NCI-H526 (cell line): ENCODE measurements around the gene PRICKLE4.

Experiments
- DNase-seq, 2 experiments: peaks; one replicate each; lab custom pipeline; 2025; lab: John Stamatoyannopoulos, UW

Gene PRICKLE4, protein sequence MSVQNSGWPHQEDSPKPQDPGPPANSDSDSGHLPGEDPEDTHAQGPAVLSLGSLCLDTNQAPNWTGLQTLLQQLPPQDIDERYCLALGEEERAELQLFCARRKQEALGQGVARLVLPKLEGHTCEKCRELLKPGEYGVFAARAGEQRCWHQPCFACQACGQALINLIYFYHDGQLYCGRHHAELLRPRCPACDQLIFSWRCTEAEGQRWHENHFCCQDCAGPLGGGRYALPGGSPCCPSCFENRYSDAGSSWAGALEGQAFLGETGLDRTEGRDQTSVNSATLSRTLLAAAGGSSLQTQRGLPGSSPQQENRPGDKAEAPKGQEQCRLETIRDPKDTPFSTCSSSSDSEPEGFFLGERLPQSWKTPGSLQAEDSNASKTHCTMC

DNA sequence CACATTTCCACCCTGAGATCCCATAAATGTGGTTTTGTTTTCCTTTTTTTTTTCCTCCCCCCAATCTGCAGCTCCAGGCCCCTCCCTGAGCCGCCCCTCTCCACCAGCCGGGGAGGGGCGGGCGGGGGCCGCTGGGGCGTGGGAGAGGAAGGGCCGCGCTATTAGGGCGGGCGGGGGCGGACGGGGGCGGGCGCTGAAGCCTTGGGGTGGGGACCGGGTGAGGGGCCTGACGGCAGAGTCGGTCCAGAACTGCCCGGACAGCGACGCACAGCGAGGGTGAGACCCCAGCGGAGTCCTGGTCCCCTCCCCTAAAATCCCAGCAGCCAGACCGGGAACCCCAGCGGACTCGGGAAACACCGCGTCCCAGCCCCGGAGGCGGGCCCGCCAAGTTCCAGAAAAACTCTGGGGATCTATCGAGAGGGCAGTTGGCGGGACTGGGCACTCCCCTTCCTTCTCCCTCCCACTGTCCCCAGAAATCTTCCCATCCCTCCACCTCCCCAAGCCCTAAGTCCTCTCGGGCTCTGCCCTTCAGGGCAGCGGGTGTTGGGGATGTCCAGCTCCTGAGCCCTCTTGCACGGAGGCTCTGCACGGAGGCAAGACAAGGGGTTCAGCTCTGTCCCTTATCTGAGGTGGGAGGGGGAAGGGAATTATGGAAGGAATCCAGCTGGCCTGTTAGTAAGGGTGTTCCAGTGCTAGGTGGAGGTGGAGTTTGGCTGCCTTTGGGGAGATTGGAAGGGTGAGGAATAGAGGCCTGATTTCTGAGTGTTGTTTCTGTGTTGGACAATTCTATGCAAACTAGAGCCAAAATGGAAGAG lies at the start of gene PRICKLE4:
Gene PRICKLE4 (plus strand): TSS at position 232 of the 815 bp plus-strand sequence. CDS start 2,692 bp downstream, outside the sequence.
- peak in 1 of 2 experiments; percentile 25 for DNase-seq

DNA sequence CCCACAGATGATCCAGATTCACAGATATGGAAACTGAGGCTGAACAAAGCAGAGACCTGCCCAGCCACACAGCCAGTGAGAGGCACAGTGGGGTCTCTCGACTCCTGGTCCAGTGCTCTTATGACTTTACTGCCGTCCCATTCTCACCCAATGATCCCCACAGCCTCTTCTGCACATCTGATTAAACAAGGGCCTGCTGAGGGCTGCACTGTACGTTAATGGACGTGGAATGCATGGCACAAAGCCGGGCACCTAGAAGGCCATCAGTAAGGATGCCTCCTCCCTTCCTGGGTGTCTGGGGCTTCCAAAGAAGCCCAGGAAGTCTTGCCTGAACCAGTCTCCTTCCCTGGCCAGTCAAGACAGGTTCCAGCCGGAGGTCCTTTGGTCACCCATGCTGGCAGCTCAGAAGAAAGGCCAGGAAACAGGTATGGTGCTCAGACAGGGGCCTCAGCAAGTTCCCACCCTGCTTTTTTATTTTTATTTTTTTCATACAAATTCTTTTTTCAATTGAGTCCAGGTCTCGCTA lies 49.0 kb upstream of the PRICKLE4 start:
- DNase-seq, result no peak

DNA sequence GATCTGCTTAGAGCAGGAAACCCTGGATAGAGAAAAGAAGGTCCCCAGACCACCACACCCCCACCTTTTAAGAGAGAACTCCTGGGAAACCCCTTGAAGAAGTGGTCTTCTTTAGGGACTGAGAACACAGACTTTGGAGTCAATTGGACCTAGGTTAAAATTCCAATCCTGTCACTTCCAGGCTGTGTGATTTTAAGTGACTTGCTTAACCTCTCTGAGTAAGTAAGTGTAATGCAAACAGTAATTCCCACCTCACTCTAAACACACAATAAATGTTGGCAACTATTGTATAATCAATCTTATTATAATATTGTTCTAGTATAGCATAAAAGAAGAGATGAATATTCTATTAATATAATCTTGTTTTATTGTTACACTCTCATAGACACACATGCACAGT lies 48.4 kb upstream of the PRICKLE4 start:
- no peak for DNase-seq

DNA sequence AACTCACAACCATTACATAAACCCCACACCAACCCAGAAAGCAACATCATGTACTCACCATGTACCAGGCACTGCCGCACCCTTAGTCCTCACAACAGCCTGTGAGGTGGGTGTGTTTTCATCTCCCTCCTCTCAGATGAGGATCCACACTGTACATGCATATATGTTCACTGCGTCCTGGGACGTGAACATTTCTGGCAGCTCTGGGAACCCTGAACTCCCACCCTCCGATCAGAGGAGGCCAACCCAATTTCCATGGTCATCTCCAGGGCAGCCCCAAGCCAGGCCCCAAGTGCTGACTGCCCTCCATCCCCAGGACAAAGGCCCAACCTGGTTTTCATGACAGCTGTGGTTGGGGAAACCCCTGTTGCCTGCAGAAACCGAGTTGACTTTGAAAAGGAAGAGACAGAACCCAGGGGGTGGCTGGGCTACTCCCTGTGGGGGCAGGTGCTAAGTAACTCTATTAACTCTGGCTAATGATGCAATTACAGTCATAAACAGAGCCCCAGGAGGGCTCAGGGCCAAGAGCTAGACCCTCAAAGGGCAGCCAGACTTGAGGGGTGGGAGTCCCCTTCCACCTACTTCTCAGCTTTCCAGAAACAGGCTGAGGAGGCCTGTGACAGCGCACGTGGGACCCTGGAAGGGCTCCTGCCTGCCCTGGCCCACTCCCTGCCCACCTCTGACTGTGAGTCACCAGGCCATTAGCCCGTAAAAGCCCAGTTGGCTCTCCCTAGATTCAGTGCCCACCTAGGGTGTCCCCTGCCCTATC lies 47.8 kb upstream of the PRICKLE4 start:
- no peak for DNase-seq

DNA sequence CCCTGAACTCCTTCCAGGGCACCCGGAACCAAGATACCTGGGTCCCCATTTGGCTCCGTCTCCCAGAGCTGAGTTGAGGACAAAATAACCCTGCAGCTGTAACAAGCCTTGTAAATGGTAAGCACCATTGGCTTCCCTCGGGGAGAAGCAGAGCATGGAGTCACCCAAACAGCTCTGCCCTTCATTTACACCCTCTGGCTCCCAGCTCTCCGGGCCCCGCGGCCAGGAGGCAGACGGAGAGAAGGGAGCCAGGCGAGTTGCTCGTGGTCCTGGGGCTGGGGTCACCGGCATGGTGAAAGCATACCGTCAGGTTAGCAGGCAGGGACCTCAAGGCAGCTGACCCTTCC lies 47.2 kb upstream of the PRICKLE4 start:
- DNase-seq, result no peak

DNA sequence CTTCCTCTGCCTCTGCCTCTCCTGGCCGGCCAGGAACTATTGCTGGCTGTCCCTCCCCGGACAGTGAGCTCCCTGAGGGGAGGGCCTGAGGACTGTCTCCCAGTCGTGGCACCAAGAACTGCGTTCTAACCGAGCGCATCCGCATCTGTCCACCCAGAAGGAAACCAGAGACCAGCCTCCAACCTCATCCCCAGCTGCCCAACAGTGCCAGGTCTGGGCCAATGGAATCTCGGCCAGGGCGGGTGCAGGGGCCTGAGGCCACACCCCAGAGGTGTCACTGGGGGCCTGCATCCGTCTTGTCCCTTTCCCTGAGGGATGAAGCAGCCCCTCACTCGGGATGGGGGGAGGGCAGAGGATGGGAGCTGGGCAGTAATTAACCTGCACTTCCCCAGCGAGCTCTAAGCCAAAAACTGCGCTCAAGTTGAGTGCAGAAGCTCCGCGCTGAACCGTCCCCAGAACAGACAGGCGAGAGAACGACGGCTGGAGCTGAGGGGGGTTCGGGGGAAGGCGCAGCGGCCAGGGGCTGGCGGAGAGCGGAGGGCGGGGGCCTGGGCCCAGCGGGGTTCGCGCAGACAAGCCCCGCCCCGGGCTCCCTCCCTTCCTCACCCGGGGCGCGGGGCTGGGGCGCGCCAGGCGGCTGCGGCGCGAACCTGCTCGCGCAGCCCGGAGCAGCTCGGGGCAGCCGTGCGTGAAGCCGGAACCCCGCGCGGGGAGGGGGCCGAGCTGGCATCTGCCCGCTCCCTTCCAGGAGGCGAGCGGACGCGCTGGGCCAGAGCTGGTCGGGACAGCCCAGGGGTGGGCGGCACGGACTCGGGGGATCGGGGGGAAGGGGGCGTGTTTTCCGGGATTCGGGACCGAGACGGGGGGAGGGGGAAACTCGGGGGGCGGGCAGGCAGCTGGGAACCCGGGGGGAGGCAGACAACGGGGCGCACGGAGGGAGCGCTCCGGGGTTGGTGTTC lies 46.6 kb upstream of the PRICKLE4 start:
- peak; percentile 34 to 87 for DNase-seq

DNA sequence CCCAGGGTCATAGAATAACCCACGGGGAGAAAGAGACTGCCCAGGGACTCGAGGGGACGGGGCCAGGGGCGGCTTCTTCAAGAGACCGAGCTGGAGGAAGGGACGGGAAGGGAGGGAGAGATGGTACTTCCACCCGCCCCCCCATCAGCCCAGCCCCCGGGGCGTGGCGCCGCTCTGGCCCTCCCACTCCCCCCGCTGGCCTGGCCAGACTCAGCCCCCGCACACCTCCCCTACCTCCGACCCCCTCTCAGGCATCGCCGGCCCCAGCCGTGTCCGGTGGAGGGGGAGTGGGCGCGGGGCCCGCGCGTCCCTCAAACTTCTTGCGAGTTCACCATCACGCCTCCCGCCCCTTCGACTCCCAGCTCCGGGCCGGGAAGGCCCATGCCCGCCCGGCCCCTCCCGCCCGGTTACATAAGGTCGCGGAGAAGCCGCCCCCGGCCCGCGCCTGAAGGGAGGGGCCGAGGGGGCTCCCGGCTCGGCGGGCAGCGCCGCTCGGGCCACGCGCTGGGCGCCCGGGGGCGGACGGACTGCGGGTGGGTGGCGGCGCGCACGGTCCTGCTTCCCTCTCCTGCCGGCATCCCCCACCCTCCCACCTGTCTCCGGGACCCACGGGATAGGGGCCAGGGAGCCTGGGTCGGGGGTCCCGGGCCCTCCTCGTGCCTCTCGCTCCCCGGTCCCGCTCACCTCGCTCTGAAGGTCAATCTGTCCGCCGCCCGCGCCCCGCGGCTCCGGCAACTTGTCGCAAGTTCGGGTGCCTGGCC lies 45.7 kb upstream of the PRICKLE4 start:
- peak; percentile 9 to 64 for DNase-seq

DNA sequence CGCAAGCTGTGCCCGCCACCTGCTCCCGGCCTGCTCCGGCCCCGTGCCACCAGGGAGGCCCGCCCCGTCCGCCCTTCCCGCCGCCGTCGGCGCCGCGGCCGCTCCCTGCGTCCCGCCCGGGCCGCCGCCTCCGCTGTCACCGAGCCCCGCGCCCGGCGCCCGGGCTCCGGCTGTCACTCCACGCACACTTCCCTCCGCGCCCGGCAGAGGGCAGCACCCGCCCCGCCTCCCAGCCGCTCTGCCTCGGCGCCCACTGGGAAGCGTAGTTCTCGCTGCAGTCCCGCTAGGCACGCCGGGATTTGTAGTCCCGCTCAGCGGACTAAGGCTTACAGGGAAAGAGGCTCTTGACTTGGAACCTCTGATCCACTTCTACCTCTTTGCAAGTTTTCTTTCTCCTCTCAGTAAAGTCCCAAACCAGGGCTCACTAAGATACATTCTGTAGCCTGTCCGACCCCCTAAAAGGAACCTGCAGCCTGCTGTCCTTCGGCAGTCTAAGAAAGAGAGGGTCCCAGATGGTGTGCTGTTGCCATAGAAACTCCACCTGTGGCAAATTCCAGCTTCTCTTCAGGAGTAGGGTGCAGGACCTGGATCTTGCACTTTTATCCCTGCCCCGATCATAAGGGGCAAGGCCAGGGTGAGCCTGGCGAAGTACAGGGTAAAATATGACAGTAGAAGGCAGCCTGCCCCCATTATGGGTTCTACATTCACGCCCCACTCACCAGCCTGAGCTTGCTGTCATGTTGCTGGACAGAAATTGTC lies 45.0 kb upstream of the PRICKLE4 start, which contains the start of gene TFEB:
Gene TFEB (minus strand): TSS at position 182 of the 759 bp plus-strand sequence. CDS start 44,395 bp downstream, outside the sequence.
- peak; percentile 76 to 94 for DNase-seq

DNA sequence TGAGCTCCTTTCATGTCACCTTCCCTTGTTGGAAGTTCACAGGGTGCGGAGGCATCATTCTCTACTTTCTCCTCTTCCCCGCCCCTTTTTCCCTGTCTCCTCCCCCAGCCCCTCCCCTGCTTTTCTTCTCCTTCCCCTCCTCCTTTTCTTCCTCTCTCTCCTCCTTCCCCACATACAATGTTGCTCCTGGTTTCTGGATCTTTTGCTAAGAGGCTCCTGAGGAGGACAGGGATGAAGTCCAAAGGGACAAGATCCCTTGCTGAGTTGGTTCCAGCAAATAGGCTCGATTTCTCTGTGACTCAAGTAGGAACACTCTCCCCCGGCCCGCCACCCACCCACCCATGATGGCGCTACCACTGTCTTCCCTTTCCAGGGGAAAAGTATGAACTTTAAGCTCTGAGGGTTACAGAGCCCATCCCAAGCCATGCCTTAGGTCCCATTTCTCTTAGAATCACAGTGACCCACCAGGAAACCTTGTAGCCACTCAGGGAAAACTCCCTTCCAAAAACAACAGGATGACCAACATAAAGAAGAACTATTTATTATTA lies 44.3 kb upstream of the PRICKLE4 start:
- DNase-seq, result no peak

DNA sequence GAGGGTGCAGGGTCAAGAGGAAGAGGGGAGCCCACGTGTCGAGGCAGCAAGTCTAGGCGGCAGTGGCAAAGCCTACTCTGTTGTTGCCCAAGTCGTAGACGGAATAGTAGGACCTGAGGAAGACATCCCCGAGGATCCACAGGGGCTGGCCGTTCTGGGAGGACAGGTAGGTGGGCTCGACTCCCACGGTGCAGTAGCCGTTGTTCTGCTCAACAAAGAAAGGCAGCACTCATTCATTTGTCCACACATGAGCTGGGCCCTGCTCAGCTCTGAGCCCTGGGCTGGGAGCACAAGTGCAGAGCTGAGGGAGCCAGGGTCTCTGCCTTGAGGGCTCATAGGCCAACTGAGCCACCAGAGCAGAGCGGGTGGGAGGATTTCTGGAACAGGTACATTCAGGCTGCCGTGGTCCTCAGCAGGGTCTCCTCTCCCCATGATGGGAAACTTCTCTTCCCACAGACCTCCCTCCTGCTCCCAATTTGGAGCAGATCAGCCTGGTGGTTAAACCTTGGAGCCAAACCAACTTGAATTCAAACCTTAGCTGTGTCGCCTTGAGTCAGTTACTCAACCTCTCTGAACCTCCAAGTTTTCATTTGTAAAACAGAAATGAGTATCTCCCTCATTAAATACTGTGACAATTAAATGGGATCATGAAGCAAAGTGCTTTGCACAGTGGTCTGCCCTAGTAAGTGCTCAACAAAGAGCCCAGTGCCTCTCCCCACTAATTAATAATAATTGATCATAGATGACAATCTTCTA lies 43.6 kb upstream of the PRICKLE4 start:
- DNase-seq, result no peak

DNA sequence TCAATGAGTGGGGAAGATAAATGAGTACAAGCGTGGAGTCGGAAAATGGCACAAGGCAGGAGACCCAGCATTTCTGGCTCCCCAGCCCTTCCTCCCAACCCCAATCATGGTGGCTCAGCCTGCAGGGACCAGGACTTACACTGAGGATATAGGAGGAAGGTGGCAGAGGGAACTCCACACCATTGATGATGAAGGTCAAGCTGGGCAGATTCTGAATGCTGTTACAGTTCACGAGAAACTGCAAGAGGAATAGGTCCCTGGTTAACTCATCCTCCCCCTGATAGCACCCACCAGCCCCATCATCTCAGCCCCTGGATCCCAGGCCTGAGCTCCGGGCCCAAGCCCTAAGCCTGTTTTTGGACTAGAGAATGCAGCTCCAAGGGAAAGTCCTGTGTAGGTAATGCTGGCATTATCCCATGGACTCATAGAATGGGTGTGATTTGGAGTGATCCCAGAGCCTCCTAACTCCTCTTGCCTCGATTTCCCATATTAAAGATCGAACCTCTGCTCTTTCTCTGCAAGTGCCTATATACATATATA lies 42.9 kb upstream of the PRICKLE4 start:
- no peak for DNase-seq

DNA sequence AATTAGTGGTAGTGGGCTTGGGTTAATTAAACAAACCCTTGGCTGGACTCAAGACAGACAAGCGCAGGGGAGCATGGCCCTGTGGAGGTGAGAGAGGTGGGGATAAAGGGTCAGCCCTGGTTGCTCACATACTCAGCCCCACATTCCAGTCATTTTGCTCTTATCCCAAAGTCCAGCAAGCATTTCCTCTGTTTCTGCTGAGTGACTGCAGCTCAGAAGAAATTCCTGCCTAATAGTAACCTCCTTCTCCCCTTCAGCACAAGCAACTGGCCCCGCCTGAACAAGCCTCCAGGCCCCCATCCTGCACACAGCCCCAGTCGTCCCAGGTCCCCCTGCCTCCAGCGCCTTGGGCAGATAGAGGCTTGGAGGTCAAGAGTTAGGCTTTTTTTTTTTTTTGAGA lies 41.5 kb upstream of the PRICKLE4 start:
- no peak for DNase-seq

DNA sequence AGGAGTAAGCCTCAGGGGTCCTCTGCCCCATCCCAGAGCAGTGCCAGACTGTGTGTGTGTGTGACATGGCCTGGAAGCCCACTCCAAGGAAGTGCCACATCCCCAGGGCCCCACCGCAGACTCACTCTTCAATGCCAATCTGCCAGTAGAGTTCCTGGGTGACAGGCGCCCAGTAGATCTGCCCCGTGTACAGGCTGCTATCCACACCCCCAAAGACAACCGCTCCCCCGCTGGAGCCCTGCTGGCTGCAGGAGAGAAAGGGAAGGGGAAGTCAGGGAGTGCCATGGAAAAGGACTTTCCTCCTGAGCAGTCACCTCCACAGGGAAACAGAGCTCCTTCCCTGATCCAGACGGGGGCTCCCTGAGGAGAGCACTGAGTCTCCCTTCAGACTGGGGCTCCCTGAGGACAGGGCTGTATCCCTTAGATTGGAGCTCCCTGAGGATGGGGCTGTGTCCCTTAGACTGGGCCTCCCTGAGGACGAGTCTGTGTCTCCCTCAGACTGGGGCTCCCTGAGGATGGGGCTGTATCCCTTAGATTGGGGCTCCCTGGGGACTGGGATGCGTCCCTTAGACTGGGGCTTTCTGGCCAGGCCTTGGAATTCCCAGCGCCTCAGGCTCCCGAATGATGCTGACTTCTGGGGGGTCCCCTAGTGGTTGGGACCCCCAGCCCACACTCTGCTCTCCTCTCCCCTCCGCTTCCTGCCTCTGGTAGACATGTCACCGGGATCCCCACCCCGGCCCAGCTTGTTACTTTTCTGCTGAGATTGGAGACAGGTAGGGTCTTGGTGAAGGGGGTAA lies 40.0 kb upstream of the PRICKLE4 start:
- no peak for DNase-seq

DNA sequence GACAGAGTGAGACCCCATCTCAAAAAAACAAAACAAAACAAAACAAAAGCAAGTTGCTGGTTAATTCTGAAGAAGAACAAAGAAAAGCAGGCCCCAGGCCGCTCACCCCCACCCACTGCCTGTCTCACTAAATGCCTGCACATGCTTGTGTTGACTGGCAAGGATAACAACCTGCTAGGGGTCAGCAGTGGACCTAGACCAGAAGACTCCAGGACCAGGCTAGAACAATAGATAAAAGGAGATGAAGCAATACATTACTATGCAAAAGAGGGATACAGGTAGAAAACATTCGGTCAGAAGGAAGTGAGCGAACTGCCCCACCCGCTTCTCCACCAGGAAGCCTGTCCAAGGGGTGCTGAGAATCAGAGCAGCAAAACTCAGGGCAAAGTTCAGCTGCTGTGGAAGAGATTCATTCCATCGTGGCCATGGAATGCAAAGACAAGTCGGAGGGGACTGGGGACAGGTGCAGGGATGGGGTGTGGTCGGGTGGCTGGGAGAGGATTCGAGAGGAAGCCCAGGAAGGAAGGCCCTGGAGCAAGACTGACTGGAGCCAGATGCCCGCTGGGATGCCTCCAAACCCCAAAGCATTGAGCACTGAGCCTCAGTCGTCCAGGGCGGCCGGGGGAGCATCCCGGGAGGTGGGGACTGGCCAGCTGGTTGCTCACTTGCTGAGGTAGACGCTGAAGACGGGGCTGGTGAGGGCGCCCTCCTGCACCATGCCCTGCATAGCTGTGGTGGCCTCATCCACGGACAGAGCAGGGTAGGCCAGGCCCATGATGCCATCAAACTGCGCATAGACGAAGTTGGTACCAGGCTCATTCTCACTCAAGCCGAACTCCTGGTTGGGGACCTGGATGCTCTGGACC lies 38.7 kb upstream of the PRICKLE4 start:
- peak in 1 of 2 experiments; percentile 37 for DNase-seq

DNA sequence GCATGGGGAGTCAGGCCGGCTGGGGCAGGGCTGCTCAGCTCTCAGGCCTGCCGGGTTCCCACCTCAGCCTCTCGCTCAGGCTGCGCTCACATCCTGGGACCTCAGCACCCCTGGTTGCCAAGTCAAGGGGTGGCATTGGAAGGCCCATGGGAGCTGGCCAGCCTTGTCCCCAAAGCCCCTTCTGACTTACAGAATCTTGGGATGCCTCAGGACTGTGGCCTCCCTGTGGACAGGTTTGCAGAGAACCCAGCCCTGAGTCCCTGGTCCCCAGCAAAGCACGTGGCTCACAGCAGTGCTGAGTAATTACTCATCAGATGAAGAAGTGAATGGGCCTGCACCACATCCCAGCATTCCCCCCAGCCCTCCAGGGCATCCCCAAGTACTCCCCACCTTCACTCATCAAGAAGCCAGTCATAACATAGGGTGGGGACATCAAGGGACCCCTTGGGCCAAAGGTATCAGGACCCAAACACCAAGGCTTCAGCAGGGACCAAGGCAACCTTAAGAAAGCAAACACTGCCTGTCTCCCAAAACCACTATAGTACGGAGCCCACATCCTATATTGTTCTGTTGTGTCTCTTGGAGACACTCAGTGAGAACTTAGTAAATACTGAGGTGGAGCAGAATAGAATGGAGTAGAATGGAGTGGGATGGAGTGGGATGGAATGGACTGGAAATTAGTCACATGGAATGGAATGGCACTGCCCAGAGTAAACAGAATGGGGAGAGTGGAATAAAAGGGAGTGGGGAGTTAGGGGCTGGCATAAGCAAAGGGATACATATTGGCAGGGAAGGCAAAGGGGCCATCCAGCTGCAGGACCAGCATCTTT lies 37.0 kb upstream of the PRICKLE4 start:
- DNase-seq, result no peak
